GM21529 (cell line): Measurements from ENCODE around the gene ZFHX2.
A peak's percentile ranks its signal among the peaks of the same experiment; 100 is the strongest.
"Not testable (repeated sequence)": the region's sequence is repeated elsewhere in the genome, so short reads cannot be mapped to it uniquely, and the experiment has no call there.

ENCODE experiments used
- ATAC-seq: cut with Tn5 transposase; IDR thresholded peaks from one replicate; pipeline ENCODE4 v1.9.1; 2021; ENCODE audit not compliant: unreplicated experiment

ZFHX2 gene

DNA sequence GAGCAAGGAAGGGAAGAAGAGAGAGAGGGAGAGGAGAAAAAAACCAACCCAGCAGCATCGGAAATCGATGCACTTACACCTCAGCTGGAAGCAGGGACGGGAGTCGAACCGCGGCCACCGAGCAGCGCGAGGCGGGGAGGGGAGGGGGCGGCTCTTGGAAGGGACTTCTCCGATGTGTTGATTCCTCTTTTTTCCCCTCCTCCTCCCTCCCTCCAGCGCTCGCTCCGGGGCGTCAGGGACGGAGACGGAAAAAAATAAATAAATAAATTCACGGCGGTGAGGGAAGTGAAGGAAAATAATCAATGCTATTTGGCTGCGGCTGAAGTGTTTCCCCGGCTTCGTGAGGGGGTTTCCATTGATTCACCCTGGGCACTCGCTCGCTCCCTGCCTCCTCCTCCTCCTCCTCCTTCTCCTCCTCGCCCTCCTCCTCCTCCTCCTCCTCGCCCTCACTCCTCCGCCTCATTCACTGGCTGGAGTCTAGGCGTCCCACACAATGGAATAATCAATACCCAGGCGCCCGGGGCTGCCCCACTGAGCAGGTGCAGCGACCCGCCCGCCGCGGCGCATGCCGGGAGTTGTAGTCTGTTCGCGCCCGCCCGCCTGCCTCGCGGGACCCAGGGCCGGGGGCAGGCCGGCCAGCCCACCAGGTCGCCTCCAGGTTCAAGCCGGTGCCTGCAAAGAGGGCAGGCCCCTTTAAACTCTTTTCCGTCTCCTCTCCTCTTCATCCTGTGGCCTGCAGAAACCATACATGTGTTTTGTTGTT, at the start of gene ZFHX2:
TSS of gene ZFHX2 (minus strand) at position 500 of the 763 bp plus-strand sequence. CDS start 16,440 bp downstream, outside the sequence.
- peak; percentile 52 for ATAC-seq

GRCh38 chr14:23600806-23601205, 49.2 kb upstream of the ZFHX2 start:
- ATAC-seq, result no peak

- ATAC-seq, result no peak
Measured at GRCh38 chr14:23600322-23600707, 48.8 kb upstream of the ZFHX2 start.

- not testable (repeated sequence) for ATAC-seq
Measured at GRCh38 chr14:23594191-23594590, 42.6 kb upstream of the ZFHX2 start.

GRCh38 chr14:23590198-23590597, 38.6 kb upstream of the ZFHX2 start:
- no peak for ATAC-seq

DNA sequence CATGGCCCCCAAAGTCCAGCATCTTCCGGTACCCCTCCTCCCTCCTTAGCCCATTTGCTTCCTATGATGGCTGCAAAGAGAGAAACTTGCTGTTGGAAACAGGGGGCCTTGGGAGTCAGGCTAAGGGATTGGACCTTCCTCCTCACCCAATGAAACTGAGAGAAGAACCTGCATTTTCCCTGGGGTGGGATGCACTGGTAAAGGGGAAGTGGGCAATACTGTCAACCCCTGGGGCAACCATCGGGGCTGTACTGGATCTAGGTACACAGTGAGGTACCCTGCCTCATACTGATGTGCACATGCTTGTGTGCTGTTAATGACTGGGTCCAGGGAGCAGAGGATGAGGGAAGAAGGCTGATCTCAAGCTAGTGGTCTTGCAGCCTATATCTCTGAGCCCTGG, 38.0 kb upstream of the ZFHX2 start:
- ATAC-seq, result no peak

- peak; percentile 99 for ATAC-seq
Measured at GRCh38 chr14:23588884-23589598, 37.5 kb upstream of the ZFHX2 start.

DNA sequence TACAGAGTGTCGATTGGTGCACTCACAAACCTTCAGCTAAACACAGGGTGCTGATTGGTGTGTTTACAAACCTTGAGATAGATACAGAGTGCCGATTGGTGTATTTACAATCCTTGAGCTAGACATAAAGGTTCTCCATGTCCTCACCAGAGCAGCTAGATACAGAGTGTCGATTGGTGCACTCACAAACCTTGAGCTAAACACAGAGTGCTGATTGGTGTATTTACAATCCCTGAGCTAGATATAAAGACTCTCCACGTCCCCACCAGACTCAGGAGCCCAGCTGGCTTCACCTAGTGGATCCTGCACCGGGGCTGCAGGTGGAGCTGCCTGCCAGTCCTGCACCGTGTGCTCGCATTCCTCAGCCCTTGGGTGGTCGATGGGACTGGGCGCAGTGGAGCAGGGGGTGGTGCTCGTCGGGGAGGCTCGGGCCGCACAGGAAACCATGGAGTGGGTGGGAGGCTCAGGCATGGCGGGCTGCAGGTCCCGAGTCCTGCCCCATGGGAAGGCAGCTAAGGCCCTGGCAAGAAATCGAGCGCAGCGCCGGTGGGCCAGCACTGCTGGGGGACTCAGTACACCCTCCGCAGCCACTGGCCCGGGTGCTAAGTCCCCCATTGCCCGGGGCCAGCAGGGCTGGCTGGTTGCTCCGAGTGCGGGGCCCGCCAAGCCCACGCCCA, 33.1 kb upstream of the ZFHX2 start:
- not testable (repeated sequence) for ATAC-seq

DNA sequence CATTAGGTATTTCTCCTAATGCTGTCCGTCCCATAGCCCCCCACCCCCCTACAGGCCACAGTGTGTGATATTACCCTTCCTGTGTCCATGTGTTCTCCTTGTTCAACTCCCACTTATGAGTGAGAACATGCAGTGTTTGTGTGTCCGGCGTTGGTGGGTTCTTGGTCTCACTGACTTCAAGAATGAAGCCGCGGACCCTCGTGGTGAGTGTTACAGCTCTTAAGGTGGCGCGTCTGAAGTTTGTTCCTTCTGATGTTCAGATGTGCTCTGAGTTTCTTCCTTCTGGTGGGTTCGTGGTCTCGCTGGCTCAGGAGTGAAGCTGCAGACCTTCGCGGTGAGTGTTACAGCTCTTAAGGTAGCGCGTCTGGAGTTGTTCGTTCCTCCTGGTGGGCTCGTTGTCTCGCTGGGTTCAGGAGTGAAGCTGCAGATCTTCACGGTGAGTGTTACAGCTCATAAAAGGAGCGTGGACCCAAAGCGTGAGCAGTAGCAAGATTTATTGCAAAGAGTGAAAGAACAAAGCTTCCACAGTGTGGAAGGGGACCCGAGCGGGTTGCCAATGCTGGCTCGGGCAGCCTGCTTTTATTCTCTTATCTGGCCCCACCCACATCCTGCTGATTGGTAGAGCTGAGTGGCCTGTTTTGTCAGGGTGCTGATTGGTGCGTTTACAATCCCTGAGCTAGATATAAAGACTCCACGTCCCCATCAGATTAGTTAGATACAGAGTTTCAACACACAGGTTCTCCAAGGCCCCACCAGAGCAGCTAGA, 32.4 kb upstream of the ZFHX2 start:
- not testable (repeated sequence) for ATAC-seq

- no peak for ATAC-seq
Measured at GRCh38 chr14:23582906-23583760, 31.6 kb upstream of the ZFHX2 start.

DNA sequence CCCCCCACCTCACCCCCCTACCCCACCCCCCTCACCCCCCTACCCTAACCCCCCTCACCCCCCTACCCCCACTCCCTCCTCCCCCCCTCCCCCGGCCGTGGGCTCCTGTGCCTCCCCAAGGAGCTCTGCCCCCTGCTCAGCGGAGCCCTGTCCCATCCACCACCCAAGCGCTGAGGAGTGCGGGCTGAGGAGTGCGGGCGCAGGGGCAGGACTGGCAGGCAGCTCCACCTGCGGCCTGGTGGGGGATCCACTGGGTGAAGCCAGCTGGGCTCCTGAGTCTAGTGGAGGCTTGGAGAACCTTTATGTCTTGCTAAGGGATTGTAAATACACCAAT, 29.4 kb upstream of the ZFHX2 start:
- no peak for ATAC-seq

DNA sequence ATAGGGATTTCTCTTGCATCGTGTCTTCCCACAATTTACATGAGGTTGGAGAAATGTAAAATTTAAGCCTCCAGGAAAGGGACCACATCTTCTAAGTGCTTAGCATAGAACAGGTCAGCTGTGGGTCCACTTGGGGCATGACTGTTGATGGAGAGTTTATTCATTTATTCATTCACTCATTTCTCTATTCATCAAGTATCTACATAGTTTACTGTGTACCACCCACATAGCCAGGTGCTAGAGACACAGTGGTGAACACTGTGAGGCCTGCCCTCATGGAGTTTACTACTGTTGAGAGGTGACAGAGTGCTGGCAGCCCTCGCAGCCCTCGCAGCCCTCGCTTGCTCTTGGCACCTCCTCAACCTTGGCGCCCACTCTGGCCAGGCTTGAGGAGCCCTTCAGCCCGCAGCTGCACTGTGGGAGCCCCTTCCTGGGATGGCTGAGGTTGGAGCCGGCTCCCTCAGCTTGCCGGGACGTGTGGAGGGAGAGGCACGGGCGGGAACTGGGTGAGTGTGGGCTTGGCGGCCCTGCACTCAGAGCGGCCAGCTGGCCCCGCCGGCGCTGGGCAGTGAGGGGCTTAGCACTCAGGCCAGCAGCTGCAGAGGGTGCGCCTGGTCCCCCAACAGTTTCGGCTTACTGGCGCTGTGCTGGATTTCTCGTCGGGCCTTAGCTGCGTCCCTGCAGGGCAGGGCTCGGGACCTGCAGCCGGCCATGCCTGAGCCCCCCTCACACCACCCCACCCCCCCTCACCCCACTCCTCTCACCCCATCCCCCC, 28.8 kb upstream of the ZFHX2 start:
- ATAC-seq, result no peak

GRCh38 chr14:23579739-23580138, 28.2 kb upstream of the ZFHX2 start:
- no peak for ATAC-seq

- no peak for ATAC-seq
Measured at GRCh38 chr14:23579311-23579630, 27.7 kb upstream of the ZFHX2 start.

DNA sequence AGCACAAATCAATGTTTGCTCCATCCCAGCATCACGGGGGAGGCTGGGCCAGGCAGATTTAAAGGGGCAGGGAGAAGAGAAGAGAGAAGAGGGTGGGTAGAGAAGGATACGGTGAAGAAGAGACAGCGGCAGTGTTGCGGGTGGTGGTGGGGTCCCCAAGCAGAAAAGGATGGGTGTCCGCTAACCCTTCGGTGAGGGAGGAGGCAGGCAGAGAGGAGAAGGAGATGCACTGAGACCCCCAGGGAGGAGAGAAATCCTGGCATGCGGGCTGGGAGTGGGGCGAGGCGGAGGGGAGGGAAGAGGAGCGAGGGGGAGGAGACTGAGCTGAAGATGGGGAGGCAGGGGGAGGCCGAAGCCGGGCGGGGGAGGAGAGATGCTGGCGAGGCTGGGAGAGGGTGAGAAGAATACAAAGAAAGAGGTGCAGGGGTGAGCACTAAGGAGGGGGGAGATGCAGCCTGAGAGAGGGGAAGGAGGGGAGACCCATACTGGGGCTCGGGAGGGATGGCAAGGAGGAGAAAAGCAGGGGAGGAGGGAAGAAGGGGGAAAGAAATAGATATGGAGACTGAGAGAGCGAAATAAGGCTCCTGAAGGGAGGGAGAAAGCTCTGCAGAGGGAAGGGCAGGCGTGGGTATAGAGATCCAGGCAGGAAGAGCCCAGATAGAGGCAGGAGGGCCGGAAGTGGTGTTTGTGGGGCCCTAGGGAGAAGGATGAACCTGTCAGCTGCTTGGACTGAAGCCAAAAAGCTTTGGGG, 27.2 kb upstream of the ZFHX2 start, which contains the start of gene JPH4:
TSS of gene JPH4 (minus strand) at position 231 of the 751 bp plus-strand sequence. CDS start 1,337 bp downstream, outside the sequence.
- no peak for ATAC-seq

- ATAC-seq, result no peak
Measured at GRCh38 chr14:23577710-23578392, 26.3 kb upstream of the ZFHX2 start.

- ATAC-seq, result no peak
Measured at GRCh38 chr14:23577004-23577681, 25.6 kb upstream of the ZFHX2 start.
